Right ventricle myocardium superior (tissue), 1 donor: ENCODE measurements around the gene OR52D1. TPM values are rescaled to one million over a fixed set of nuclear protein-coding genes. Genes with fewer than 3 reads are reported as not detected.

Source experiments
- ATAC-seq: fragments of 200-7000 bp; cut with Tn5 transposase; one replicate; pipeline ENCODE4 v1.9.1; 2020; ENCODE audit warnings: mild to moderate bottlenecking; ENCODE audit not compliant: poor library complexity
- DNase-seq: peaks from one replicate; pipeline ENCODE4 v3.0.0-alpha.2; 2020
- intact Hi-C: fragments of 100-400 bp; cut with DNase I; formaldehyde crosslinking; loops from one replicate; pipeline ENCODE4 v1.11.2; 2022
- long read RNA-seq: library from polyadenylated mRNA; unstranded; transcript quantifications from one replicate; pipeline ENCODE4 v2.0.0, GENCODE V29; 2021
- total RNA-seq: library from RNA; stranded (reverse); fragmentation: NEBNext Ultra II Directional; extraction: Animal tissue kit (Norgen Biotek cat#: 25700); gene quantifications from one replicate; pipeline ENCODE4 v1.2.1, GENCODE V29; 2021
- donor health status: DM: no; HTN: yes; CAD: no; lungs with severe emphysema.

The OR52D1 gene
- not detected for total RNA-seq
- long read RNA-seq: 0 reads

DNA sequence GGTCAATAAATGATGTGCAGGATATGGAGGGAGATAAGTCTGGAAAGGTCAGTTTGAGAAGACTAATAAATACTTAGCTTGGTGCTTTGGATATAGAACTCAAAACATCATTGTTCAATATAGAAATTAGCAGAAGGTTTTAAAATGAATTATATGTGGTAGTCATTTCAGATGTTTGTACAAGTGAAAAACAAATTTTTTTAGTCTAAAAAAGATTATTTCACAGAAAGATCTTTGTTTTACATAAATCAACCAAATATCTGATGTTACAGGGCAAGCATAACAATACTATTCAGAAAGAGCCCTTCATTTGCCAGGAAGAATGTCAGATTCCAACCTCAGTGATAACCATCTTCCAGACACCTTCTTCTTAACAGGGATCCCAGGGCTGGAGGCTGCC, at the start of gene OR52D1:
OR52D1 (plus strand) TSS at position 301 of the 400 bp plus-strand sequence; CDS start at position 323, 22 bp downstream.
- intact Hi-C loops: no loop called here
- DNase-seq (no peak), ATAC-seq (no peak)

DNA sequence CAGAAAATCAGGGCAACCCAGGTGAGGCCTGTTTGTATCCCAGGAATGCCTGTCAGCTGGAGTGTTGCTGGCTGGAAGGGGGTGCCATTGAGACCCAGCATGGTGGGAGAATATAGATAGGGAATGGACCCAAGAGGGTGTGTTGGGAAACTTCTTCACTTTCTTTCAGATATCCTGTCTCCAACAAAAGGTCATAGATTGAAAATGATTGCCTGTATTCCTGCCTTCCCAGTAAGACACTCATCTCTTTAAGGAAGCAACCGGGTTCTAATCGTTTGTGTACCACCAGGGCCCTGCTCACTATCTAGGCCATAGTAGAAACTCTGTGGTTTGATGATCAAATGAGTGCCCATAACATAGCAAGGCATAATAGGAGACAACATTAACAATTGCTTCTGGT, 47.1 kb upstream of the OR52D1 start, which contains the start of gene OR51I1:
OR51I1 (minus strand) TSS at position 101 of the 400 bp plus-strand sequence; CDS start at position 101, 0 bp downstream.
- DNase-seq: no peak
- intact Hi-C loops: no loop called here
- no peak for ATAC-seq

DNA sequence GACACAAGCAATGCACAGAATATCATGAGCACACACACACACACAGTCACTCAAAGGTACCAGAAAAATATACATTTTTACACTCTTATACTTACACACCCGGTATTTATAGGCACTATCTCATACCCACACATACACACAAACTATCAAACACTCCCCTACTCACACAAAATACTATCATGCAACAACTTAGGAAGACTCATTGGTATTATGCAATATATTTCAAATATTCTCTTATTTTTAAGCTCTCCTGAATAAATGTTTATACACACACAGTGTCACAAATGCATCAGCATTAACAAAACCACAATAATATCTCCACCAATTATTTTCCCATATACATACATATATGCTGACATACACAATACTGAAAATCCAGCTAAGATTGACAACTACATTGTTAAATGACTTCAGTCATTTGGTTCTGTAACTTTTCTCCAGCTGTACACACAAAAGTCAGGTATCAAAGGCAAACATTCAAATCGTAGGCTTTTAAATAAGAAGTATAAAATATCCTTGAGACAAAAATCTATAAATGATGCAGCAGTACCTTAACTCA, 44.6 kb upstream of the OR52D1 start:
- DNase-seq (no peak), ATAC-seq (no peak)
- intact Hi-C loops: no loop called here

DNA sequence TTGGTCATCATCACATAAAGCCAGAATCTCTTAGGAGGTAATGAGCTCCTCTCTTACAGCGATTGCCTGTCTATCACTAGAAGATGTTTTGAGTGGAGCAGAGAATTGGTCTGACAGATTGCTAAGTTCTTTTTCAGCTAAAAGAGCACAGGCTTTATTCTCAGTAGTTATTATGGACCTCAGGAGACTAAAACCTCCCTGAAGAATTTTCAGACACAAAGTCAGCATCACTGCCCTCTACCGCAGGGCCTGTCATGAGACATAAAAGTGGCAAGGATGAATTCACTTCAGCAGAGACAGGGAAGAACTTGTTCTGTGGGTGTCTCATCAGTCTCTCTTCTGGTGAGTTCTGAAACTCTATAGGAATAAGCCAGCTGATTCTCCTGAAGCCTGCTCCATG, 39.5 kb upstream of the OR52D1 start, which contains the start of gene OR51I2:
OR51I2 (plus strand) TSS at position 301 of the 400 bp plus-strand sequence. CDS start 4,166 bp downstream, outside the sequence.
- intact Hi-C loops: no loop called here

DNA sequence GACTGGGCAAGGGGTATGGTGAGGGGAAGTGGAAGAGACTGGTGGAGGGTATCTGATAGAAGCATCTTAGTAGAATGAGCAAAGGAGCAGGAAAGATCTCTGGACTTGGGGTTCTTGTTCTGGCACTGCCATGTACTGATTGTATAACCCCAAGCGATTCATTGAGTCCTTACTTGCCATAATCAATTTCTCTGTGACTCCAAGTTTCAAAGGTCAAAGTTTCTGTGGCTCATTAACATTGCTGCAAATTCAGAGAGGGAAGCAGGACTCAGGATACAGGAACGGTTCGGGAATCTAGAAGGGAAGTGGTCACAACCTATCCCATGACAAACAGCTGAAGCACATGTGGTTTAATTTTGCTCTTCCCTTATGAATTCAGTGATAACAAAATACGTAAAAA, 39.1 kb upstream of the OR52D1 start:
- intact Hi-C loops: no loop called here
- ATAC-seq: no peak
- DNase-seq: no peak

More for the DNA sequence above, 39.5 kb upstream of the OR52D1 start, which contains the start of gene OR51I2:
- no peak for ATAC-seq
- DNase-seq: no peak

DNA sequence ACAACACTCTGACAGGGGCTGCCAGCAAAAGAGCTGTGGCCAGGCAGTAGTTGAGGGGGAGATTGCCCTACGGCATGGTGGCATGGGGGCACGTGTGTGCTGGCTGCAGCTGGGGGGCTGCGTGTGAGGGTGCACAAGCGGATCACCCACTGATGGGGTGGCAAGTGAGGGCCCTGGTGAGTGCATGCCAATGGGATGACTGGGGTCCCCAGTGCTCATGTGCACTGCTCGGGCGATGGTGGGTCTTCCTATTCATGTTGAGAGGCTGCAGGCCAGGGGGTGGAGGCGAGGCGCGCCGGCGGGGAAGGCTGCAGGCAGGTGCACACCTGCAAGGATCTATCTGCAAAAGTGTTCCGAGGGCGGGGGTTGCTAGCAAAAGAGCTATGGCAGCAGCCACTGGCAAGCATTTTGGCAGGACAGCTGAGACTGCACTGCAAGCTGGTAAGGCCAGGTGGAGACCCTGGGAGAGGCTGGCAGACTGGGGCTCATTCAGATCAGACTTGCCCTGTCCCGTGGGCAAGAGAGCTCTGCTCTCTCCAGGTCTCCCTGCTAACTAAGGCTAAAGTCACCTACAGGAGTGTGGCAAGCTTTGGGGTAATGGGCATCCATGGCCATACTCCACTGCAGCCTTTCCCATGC, 27.4 kb upstream of the OR52D1 start:
- ATAC-seq (no peak), DNase-seq (no peak)
- intact Hi-C loops: no loop called here

DNA sequence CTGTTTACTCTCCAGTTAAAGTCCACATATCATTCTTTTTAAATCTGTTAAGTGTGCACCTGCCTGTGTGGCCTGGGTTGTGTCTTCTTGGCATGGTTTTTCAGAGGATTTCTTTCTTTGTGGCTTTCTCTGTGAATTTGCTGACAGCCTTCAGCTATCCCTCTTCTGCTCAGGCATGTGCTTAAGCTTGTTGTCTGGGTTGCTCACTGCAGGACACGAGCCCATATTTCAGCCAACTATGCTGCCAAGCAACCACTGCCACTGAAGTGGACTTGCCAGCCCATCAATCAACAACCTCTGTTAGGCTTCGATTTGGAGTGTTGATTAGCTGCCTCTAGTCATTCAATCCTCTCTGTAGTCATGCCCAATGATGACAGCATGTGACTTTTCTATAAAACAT, 21.0 kb upstream of the OR52D1 start:
- intact Hi-C loops: no loop called here
- DNase-seq (no peak), ATAC-seq (no peak)

DNA sequence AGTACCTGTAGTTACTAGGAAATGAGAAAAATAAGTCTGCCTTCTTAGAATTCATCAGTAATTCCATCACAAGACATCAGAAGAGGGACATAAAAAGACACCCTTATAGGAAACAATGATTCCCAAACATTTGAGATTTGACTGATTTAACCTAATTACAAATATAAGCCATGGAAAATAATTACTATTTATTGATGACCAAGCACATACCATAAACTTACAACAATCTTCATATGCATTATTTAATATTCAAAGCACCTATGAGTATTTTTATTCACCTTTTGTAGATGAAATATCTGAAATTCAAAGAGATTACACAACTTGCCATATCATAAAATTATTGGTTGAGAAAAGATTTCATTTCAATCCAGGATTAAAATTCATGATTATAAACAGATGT, 14.6 kb upstream of the OR52D1 start:
- DNase-seq (no peak), ATAC-seq (no peak)
- intact Hi-C loops: no loop called here

DNA sequence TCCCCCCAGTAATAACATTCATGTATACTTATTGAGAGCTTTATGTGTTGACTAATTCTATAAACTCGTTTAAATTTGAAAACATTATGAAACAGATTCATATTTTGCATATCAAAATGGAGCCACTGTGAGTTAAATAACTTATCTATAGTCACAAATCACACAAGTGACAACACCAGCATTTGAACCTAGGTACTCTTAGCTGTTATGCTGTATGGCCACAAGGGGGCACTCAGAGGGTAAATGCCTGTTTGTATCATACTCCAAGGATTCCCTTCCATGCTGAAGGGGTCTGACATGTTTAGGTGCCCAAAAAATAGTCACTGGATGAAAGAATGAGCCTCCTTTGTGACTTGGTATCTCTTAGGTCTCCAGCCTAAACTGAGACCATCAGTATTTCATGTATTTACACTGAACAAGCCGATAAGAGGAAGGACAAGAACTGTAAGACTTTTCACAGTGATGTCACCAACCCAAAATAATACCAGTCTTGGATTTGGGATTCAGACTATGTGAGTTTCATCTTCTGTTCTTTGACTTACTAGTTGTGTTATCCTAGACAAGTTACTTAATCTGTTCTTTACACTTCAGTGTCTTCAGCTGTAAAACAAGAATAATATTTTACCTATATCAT, 12.2 kb upstream of the OR52D1 start:
- intact Hi-C loops: loop anchor here (5.0 kb wide), 1 partner anchor 331 kb away; the partner anchor contains the start of gene OR52N2
- peak; percentile 55 for ATAC-seq
- DNase-seq: no peak

DNA sequence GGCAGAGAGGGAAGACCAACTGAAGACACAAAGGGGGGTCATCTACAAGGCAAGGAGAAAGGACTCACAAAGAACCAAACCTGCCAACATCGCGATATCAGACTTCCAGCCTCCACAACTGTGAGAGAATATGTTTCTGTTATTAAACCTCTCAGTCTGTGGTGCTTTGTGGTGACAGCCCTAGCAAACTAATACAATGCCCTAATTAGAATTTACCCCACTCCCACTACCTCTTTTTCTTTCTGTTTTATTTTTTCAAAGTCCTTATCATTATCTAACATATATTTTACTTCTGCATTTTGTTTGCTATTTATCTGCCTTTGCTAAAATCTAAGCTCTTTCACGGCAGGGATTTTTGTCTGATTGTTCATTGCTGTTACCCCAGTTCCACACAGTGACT, 2.5 kb upstream of the OR52D1 start:
- no peak for ATAC-seq

DNA sequence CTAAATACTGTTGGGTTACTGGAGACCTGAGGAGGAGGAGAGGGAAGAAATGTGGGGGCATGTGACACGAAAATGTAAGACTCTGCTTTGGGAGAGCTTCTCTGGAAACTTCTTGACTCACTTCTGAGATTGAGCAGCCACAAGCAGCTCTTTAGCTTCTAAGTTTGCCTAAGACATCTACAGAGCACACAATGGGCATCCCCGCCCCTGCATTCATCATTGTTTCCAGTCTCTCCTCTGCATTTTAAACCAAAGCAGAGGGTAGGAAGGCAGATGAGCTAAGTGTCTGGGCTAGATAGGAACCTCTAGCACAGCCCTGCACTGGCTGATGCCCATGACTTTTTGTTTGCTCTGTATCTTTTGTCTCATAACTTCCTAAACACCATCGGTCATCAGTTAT, 2.1 kb upstream of the OR52D1 start:
- no peak for ATAC-seq
- intact Hi-C loops: no loop called here

More for the DNA sequence above, 2.5 kb upstream of the OR52D1 start:
- intact Hi-C loops: no loop called here
- DNase-seq: no peak

DNA sequence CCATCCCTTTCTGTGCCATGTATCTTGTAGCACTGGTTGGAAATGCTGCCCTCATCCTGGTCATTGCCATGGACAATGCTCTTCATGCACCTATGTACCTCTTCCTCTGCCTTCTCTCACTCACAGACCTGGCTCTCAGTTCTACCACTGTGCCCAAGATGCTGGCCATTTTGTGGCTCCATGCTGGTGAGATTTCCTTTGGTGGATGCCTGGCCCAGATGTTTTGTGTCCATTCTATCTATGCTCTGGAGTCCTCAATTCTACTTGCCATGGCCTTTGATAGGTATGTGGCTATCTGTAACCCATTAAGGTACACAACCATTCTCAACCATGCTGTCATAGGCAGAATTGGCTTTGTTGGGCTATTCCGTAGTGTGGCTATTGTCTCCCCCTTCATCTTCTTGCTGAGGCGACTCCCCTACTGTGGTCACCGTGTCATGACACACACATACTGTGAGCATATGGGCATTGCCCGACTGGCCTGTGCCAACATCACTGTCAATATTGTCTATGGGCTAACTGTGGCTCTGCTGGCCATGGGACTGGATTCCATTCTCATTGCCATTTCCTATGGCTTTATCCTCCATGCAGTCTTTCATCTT, 414 bp downstream of the OR52D1 start:
- intact Hi-C loops: no loop called here
- ATAC-seq: no peak
- DNase-seq: no peak

More for the DNA sequence above, 2.1 kb upstream of the OR52D1 start:
- DNase-seq: no peak

DNA sequence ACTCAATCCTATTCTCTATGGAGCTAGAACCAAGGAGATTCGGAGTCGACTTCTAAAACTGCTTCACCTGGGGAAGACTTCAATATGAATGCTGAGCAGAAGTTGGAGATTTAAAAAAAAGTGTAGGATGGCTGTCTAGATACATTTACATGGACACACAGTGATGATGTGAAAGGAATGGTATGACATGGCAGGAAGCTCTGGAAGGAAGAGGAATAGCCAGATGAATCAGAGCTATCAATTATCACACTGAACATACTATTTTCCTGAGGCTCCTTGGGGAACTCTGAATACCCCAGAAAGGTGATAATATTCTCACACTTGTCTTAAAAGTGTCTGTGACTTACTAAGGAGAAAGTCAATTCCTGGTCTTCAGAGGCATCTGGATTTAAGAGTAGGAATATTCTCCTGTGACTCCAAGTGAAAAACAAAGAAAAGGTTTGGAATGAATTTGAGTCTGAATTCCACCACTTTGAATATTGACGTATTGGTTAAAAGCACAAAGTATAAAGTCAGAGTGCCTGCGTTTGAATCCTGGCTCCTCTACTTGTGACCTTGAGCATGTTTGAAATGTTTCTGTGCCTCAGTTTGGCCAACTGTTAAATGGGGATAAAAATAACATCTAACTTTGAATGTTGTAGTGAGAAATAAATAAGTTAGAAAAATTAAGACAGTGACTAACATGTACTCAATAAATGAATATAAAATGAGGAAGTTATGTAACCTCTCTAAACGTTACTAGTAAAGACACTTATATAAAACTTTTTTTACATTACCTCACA, 1.3 kb downstream of the OR52D1 start:
- intact Hi-C loops: no loop called here
- no peak for DNase-seq
- no peak for ATAC-seq

DNA sequence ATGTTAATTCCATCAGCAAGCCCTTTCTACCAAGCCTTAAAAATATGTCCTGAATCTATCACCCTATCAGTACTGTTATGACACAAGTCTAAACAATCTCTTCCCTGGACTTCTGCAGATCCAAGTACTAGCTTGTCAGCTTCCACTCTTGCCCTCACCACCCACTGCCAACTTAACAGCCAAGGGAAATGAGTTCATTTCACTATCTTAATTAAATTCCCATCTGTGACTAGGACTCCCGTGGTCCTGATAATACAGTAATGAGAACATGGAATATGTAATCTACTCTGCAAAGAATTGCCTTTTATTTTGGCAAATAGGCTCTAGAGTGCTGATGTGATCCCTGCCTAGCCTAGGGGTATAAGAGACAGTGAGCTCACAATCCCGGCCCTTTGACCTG, 11.2 kb downstream of the OR52D1 start:
- ATAC-seq: no peak
- intact Hi-C loops: no loop called here
- DNase-seq: no peak

DNA sequence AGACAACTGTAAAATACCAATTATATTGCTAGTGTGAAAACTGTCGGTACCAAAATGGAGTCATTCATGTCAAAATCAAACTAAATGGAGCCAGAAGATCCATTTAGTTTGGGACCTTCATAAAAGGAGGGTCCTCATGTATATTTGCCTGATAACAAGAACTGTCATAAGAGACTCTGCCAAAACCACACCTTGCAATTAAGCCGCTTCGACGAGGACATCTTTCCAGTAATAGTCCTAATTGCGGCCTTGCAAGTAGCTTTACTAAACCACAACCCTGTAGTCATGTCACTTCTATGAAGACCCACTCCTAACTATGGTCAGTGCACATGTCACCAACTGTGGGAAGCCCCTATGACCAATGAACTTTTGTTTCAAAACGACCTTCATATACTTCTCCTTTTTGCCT, 11.9 kb downstream of the OR52D1 start:
- intact Hi-C loops: no loop called here
- ATAC-seq: no peak
- no peak for DNase-seq

DNA sequence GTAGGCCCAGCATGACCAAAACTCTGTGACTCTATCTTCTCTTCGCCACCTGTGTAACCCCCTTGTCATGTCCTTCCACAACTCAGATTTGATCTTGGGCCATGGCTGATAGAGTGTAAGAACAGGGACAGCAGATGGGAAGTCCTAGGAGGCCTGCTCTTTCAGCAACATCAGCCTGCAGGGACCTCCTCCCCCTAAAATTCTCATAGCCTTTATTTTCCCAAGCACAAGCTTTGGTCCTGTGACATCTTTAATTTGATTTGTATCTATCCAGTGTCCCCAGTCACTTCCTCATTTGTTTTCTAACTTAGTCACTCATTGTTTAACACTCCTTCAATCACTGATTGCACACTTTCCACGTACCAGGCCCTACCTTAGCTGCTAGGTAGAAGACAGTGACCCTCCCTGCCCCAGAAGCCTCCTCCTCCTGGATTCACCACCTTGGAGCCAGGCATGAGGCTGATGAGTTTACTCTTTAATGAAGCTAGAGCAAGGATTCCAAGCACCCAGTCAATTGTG, 16.0 kb downstream of the OR52D1 start:
- intact Hi-C loops: no loop called here
- ATAC-seq (no peak), DNase-seq (no peak)

DNA sequence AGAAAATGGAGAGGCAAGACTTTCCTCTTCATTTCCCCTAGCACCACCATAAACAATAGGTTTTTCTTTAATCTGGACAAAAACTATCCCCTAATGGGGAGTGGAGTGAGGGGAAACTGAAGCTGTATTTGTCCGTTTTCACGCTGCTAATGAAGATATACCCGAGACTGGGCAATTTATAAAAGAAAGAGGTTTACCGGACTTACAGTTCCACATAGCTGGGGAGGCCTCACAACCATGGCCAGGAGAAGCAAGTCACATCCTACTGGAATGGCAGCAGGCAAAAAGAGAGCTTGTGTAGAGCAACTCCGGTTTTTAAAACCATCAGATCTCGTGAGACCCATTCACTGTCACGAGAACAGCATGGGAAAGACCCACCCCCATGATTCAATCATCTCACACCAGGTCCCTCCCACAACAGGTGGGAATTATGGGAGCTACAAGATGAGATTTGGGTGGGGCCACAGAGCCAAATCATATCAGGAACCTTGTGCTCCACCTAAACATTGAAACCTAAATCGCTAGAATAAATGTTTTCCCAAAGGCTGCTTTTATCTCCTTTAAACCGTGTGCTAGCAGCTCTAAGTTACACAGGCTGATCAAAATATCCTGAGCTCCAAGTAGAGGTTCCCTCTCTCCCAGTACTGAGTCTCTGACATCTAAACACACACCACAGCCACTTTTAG, 17.0 kb downstream of the OR52D1 start:
- no peak for ATAC-seq
- intact Hi-C loops: no loop called here

More for the DNA sequence above, 17.0 kb downstream of the OR52D1 start:
- DNase-seq: no peak
